DND-41 (cell line): Measurements from ENCODE around the gene TRPM3.
"Not testable (repeated sequence)": the region's sequence is repeated elsewhere in the genome, so short reads cannot be mapped to it uniquely, and the experiment has no call there.

Source experiments
- ATAC-seq: fragments of 200-7000 bp; cut with Tn5 transposase; 3 replicates; pipeline ENCODE4 v1.9.1; 2021; ENCODE audit warnings: low read depth; ENCODE audit not compliant: insufficient read depth
- DNase-seq: peaks from one replicate; pipeline ENCODE4 v3.0.0-alpha.2; 2020
- H2AFZ ChIP-seq: 2 replicates; pipeline ENCODE4 v1.6.0; 2012; ENCODE audit warnings: low read depth, low read length
- H3K27ac ChIP-seq: 2 replicates; pipeline ENCODE4 v1.5.1; 2012; ENCODE audit warnings: low read length, inconsistent platforms
- H3K27me3 ChIP-seq: fragments of 200-600 bp; sonication (generic); 2 replicates; pipeline ENCODE4 v1.6.0; 2012; ENCODE audit warnings: low read length, mild to moderate bottlenecking, inconsistent platforms; ENCODE audit not compliant: insufficient read depth, poor library complexity
- H3K36me3 ChIP-seq: 2 replicates; pipeline ENCODE4 v1.5.1; 2012; ENCODE audit warnings: low read length, inconsistent platforms; ENCODE audit not compliant: insufficient read depth
- H3K4me1 ChIP-seq: 2 replicates; pipeline ENCODE4 v1.5.1; 2012; ENCODE audit warnings: mild to moderate bottlenecking, low read length; ENCODE audit not compliant: insufficient read depth
- H3K4me2 ChIP-seq: 2 replicates; pipeline ENCODE4 v1.6.0; 2012; ENCODE audit warnings: mild to moderate bottlenecking, moderate library complexity, low read length, inconsistent platforms; ENCODE audit not compliant: insufficient read depth
- H3K4me3 ChIP-seq, 2 experiments: fragments of 200-600 bp in 1 of 2; shearing (Covaris generic) in 1 of 2; 2 replicates each; pipeline ENCODE4 v1.5.1; 2012 to 2016; ENCODE audit warnings: inconsistent platforms in 2 of 2, low read length in 2 of 2, mild to moderate bottlenecking in 2 of 2, low read depth in 1 of 2, moderate library complexity in 1 of 2
- H3K79me2 ChIP-seq: 2 replicates; pipeline ENCODE4 v1.6.0; 2012; ENCODE audit warnings: low read length, inconsistent platforms; ENCODE audit not compliant: insufficient read depth
- H3K9ac ChIP-seq: 2 replicates; pipeline ENCODE4 v1.6.0; 2012; ENCODE audit warnings: low read depth, mild to moderate bottlenecking, inconsistent platforms, low read length, moderate library complexity
- H3K9me3 ChIP-seq: 2 replicates; pipeline ENCODE4 v1.5.1; 2012; ENCODE audit warnings: low read length, moderate library complexity, mild to moderate bottlenecking, inconsistent platforms; ENCODE audit not compliant: insufficient read depth, severe bottlenecking
- H4K20me1 ChIP-seq: 2 replicates; pipeline ENCODE4 v1.6.0; 2012; ENCODE audit warnings: low read length; ENCODE audit not compliant: insufficient read depth
- EZH2 ChIP-seq: IDR thresholded peaks from 3 replicates; pipeline ENCODE4 v1.6.1; 2012; ENCODE audit warnings: borderline replicate concordance, low read depth, mild to moderate bottlenecking, moderate library complexity, low read length, inconsistent platforms; ENCODE audit not compliant: severe bottlenecking
- TF ChIP-seq, protein P1 (sequence below): IDR thresholded peaks from 2 replicates; pipeline ENCODE4 v1.5.1; 2012; ENCODE audit warnings: borderline replicate concordance, low read length, moderate library complexity, mild to moderate bottlenecking; ENCODE audit not compliant: poor library complexity, severe bottlenecking; ENCODE audit errors: extremely low read depth

Gene TRPM3

DNA sequence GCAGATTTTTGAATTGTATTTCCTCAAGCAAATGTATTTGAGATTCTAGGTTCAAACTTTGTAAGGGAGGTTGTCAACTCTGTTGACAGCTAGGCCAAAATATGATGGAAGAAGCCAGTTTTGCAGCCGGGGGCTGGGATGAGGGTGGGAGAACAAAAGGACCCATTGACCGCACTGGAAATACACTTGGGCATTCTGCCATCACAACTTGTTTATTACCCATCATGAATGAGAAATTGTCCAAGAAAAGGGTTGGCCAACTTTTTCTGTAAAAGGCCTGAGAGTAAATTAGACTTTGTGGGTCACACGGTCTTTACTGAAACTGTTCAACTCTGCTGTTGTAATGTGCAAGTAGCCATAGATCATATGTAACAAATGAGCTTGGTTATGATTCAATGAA, 485.6 kb downstream of the TRPM3 start:
- Histone ChIP-seq H3K4me2 (no peak overlapping the region), H3K79me2 (no peaks in the 10 kb centered on the region), H3K27me3 (no peaks in the 10 kb centered on the region), H2AFZ (no peak overlapping the region), H4K20me1 (no peaks in the 10 kb centered on the region), H3K4me1 (no peaks in the 10 kb centered on the region), H3K36me3 (no peaks in the 10 kb centered on the region), H3K4me3 (no peak overlapping the region), H3K27ac (no peak overlapping the region), H3K9me3 (no peaks in the 10 kb centered on the region), H3K9ac (no peak overlapping the region)
- ATAC-seq: no peak
- TF ChIP-seq, protein P1, sequence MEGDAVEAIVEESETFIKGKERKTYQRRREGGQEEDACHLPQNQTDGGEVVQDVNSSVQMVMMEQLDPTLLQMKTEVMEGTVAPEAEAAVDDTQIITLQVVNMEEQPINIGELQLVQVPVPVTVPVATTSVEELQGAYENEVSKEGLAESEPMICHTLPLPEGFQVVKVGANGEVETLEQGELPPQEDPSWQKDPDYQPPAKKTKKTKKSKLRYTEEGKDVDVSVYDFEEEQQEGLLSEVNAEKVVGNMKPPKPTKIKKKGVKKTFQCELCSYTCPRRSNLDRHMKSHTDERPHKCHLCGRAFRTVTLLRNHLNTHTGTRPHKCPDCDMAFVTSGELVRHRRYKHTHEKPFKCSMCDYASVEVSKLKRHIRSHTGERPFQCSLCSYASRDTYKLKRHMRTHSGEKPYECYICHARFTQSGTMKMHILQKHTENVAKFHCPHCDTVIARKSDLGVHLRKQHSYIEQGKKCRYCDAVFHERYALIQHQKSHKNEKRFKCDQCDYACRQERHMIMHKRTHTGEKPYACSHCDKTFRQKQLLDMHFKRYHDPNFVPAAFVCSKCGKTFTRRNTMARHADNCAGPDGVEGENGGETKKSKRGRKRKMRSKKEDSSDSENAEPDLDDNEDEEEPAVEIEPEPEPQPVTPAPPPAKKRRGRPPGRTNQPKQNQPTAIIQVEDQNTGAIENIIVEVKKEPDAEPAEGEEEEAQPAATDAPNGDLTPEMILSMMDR: no peak
- TF ChIP-seq EZH2: no peak
- DNase-seq: no peak

GRCh38 chr9:70634696-70635095, 486.7 kb downstream of the TRPM3 start:
- Histone ChIP-seq H3K36me3 (no peaks in the 10 kb centered on the region), H2AFZ (no peak overlapping the region), H3K4me2 (no peak overlapping the region), H3K27ac (no peak overlapping the region), H3K79me2 (no peaks in the 10 kb centered on the region), H3K9ac (no peak overlapping the region), H4K20me1 (no peaks in the 10 kb centered on the region), H3K27me3 (no peaks in the 10 kb centered on the region), H3K9me3 (no peaks in the 10 kb centered on the region), H3K4me3 (no peak overlapping the region), H3K4me1 (no peaks in the 10 kb centered on the region)
- DNase-seq (no peak), ATAC-seq (no peak)
- TF ChIP-seq EZH2: no peak
- TF ChIP-seq, protein P1: no peak

- TF ChIP-seq, protein P1: no peak
- ATAC-seq: no peak
- H2AFZ ChIP-seq: no peak overlapping the region
Measured at GRCh38 chr9:70630971-70631370, 490.4 kb downstream of the TRPM3 start.

GRCh38 chr9:70629080-70629685, 492.2 kb downstream of the TRPM3 start:
- DNase-seq, H3K4me2 ChIP-seq, H3K27me3 ChIP-seq, H3K9me3 ChIP-seq, H3K36me3 ChIP-seq, H3K4me1 ChIP-seq, H2AFZ ChIP-seq, H3K4me3 ChIP-seq, H3K79me2 ChIP-seq, H3K27ac ChIP-seq, H3K9ac ChIP-seq, H4K20me1 ChIP-seq, ATAC-seq: not testable (repeated sequence)

More at GRCh38 chr9:70630971-70631370, 490.4 kb downstream of the TRPM3 start:
- Histone ChIP-seq H3K4me2 (no peak overlapping the region), H3K9ac (no peak overlapping the region), H3K36me3 (no peaks in the 10 kb centered on the region), H3K27ac (no peak overlapping the region), H3K79me2 (no peaks in the 10 kb centered on the region), H3K4me3 (no peak overlapping the region), H3K4me1 (no peaks in the 10 kb centered on the region), H3K9me3 (no peaks in the 10 kb centered on the region), H4K20me1 (no peaks in the 10 kb centered on the region), H3K27me3 (no peaks in the 10 kb centered on the region)
- DNase-seq: no peak
